ENCODE data around the gene EPG5. TPM values are rescaled to one million over a fixed set of nuclear protein-coding genes. Genes with fewer than 3 reads are reported as not detected.
A peak's percentile ranks its signal among the peaks of the same experiment; 100 is the strongest.
"Not testable (repeated sequence)": the region's sequence is repeated elsewhere in the genome, so short reads cannot be mapped to it uniquely, and the experiment has no call there.

EPG5 gene
- total RNA-seq, 1 donor from 2014 or later, result 10.9 TPM

GRCh38 chr18:45980229-45980628, 13.1 kb upstream of the EPG5 start:
- ATAC-seq, result no peak
- DNase-seq (ENCODE audit: low spot score), result no peak

- ATAC-seq (no peak), DNase-seq (ENCODE audit: low spot score) (no peak)
These were observed 11.0 kb upstream of the EPG5 start for GRCh38 chr18:45978084-45978483.

GRCh38 chr18:45976974-45977373, 9.8 kb upstream of the EPG5 start:
- ATAC-seq (no peak), DNase-seq (ENCODE audit: low spot score) (no peak)

- DNase-seq (ENCODE audit: low spot score) (no peak), ATAC-seq (no peak)
These were observed 9.4 kb upstream of the EPG5 start for GRCh38 chr18:45976566-45976965.

GRCh38 chr18:45974088-45974536, 7.0 kb upstream of the EPG5 start:
- ATAC-seq (peak; percentile 99), DNase-seq (ENCODE audit: low spot score) (no peak)

- not testable (repeated sequence) for ATAC-seq; DNase-seq (ENCODE audit: low spot score)
These were observed 2.2 kb downstream of the EPG5 start for GRCh38 chr18:45964913-45965312.

- ATAC-seq (no peak), DNase-seq (ENCODE audit: low spot score) (no peak)
These were observed 4.3 kb downstream of the EPG5 start for GRCh38 chr18:45962866-45963265.

GRCh38 chr18:45962461-45962860, 4.7 kb downstream of the EPG5 start:
- DNase-seq (ENCODE audit: low spot score) (no peak), ATAC-seq (no peak)

- DNase-seq (ENCODE audit: low spot score); ATAC-seq: not testable (repeated sequence)
These were observed 7.6 kb downstream of the EPG5 start for GRCh38 chr18:45959484-45959883.

GRCh38 chr18:45958730-45959129, 8.4 kb downstream of the EPG5 start:
- DNase-seq (ENCODE audit: low spot score), result no peak
- no peak for ATAC-seq

- DNase-seq (ENCODE audit: low spot score) (no peak), ATAC-seq (no peak)
These were observed 9.1 kb downstream of the EPG5 start for GRCh38 chr18:45958027-45958426.

- DNase-seq (ENCODE audit: low spot score) (no peak), ATAC-seq (no peak)
These were observed 10.0 kb downstream of the EPG5 start for GRCh38 chr18:45957100-45957499.

- ATAC-seq (no peak), DNase-seq (ENCODE audit: low spot score) (no peak)
These were observed 12.8 kb downstream of the EPG5 start for GRCh38 chr18:45954070-45954934.

- DNase-seq (ENCODE audit: low spot score) (no peak), ATAC-seq (no peak)
These were observed 16.0 kb downstream of the EPG5 start for GRCh38 chr18:45951016-45951714.

GRCh38 chr18:45945669-45946068, 21.5 kb downstream of the EPG5 start:
- DNase-seq (ENCODE audit: low spot score), result no peak
- no peak for ATAC-seq

- ATAC-seq, result no peak
These were observed 26.4 kb downstream of the EPG5 start for GRCh38 chr18:45940724-45941123.

GRCh38 chr18:45939236-45939635, 27.9 kb downstream of the EPG5 start:
- no peak for ATAC-seq
- DNase-seq (ENCODE audit: low spot score), result no peak

More at GRCh38 chr18:45940724-45941123, 26.4 kb downstream of the EPG5 start:
- no peak for DNase-seq (ENCODE audit: low spot score)

GRCh38 chr18:45938488-45938935, 28.6 kb downstream of the EPG5 start:
- DNase-seq (ENCODE audit: low spot score) (no peak), ATAC-seq (no peak)

GRCh38 chr18:45935591-45936335, 31.4 kb downstream of the EPG5 start:
- DNase-seq (ENCODE audit: low spot score), result no peak
- peak; percentile 73 for ATAC-seq

GRCh38 chr18:45932708-45933107, 34.4 kb downstream of the EPG5 start:
- ATAC-seq, result no peak
- no peak for DNase-seq (ENCODE audit: low spot score)

- ATAC-seq (no peak), DNase-seq (ENCODE audit: low spot score) (no peak)
These were observed 36.2 kb downstream of the EPG5 start for GRCh38 chr18:45930963-45931362.

All from left lobe of liver (tissue), 2 donors.